GM18498 (cell line): ENCODE results near the gene SPINK1.
"Not testable (repeated sequence)": the region's sequence is repeated elsewhere in the genome, so short reads cannot be mapped to it uniquely, and the experiment has no call there.

Source experiments
- ATAC-seq: cut with Tn5 transposase; IDR thresholded peaks from one replicate; pipeline ENCODE4 v1.9.1; 2021; ENCODE audit warnings: mild to moderate bottlenecking, moderate library complexity; ENCODE audit not compliant: unreplicated experiment

Gene SPINK1

DNA sequence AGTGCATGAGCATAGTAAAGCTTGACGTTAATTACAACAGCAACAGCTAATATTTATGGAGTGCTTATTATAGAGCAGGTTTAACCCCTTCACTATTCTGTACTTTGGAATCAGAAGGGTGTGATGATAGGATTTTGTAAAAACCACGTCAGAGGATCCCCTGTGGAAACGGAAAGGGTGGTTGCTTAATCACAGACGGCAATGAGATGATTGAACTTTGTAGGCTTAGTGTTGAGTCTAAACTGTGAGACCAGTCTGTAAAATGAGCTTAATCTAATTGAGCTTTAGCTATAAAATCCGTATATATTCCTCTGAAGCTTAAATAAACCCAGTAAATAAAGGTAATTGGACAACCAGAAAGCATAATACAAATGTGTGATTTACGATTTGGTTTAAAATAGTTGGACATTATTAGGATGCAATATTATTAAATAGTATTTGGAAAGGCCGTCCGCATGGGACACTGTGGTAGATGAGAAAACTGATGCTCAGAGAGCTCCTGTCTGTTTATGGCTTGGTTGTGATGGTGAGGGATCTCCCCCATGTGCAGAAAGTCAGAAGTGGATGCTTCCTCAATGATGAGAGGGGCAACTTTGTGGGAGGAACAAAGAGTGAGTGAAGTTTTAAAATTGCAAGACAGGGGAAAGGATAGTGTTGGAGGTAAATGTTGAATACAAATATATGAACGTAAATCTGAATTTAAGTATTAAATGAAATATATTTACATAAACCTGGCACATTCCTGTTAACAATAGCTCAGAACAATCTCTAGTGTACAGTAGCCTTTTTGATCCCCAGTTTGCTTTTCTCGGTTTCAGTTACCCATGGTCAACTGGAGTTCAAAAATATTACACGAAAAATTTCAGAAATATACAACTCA lies 23.7 kb upstream of the SPINK1 start:
- no peak for ATAC-seq

GRCh38 chr5:147854331-147854730 lies 22.9 kb upstream of the SPINK1 start:
- no peak for ATAC-seq

DNA sequence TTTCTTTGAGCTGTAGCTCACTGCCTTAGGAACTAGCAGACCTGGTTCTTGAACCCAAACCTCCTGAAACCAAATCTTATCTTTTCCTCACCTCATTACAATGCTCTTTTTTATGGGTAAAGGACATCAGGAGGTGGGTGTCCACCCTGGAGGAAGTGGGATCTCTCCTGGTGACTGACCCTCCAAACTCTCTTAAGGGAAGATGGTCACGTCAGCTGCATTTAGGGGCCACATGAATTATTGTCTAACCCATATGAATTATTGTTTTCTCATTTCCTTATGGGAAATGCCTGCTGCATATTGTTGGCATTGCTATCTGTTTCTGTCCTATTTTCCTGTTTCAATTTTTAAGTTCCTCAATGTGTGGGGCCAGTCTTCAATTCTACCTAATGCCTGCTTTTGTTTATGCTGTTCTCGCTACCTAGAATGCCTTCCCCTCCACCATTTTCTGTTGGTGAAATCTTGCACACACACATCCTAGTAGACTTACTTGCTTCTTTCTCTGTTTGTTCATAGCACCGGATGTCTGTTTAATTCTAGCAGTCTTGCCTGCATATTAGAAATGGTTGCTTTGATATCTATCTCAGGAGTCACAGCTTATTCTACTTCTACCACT lies 22.0 kb upstream of the SPINK1 start:
- no peak for ATAC-seq

DNA sequence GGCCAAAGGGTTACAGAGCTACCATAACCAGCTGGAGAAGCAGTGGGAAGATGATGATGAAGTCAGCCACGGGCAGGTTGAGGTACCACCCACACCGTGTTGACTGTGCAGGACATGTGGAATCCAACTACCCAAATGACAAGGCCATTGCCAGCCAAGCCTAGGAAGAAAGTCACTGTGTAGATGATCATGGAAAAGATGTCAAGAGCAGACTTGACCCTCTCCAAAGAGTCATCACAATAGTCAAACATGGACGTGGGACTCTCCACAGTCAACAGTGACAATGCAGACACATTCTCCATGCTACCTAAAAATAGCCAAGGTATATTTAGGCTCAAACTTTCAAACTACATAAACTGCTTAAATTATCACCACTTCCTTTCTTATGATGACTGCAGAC lies 20.9 kb upstream of the SPINK1 start:
- no peak for ATAC-seq

GRCh38 chr5:147851578-147851977 lies 20.1 kb upstream of the SPINK1 start:
- ATAC-seq = no peak

GRCh38 chr5:147849226-147849625 lies 17.8 kb upstream of the SPINK1 start:
- ATAC-seq = no peak

- ATAC-seq = no peak
Observed at GRCh38 chr5:147845618-147846017, 14.1 kb upstream of the SPINK1 start.

DNA sequence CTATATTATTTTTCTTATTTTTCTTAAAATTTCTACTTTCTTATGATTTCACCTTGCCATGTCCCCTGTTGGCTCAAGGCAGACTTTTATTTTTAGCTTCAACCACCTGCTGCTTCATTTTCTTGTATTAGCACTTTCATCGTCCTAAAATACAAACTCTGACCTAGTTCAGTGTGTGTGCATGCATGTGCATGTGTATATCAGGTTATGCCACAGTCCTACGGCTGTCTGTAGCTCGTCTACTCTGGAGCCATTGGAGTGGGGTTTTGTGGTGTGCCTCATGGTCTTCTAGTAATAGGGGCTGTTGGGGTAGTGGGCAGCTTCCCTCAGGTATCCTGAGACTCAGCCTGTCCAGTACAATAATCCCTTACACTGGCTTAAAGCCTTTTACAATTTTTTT lies 13.4 kb upstream of the SPINK1 start:
- no peak for ATAC-seq

- no peak for ATAC-seq
Observed at GRCh38 chr5:147842869-147843268, 11.4 kb upstream of the SPINK1 start.

GRCh38 chr5:147836439-147836838 lies 5.0 kb upstream of the SPINK1 start:
- ATAC-seq = no peak

GRCh38 chr5:147835386-147835798 lies 3.9 kb upstream of the SPINK1 start:
- ATAC-seq = no peak

GRCh38 chr5:147832541-147832940 lies 1.1 kb upstream of the SPINK1 start:
- no peak for ATAC-seq

DNA sequence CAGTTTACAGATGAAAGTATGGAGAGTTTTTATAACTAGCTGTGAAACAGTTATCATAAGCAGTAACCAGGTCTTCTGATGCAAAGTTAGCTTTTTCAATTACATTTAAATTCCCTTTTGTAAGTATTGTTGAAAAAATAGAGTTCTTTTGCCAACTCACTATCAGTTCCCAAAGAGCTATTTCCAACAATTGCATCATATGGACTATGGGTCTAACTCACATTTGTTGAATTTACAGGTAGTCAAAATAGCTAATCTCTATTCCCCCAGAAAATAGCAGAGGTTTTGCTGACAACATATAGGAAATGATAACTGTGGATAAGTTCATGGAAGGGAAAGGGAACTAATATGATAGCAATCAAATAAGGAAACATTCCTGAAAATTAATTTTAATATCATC lies 1.4 kb downstream of the SPINK1 start:
- ATAC-seq = no peak

- ATAC-seq = not testable (repeated sequence)
Observed at GRCh38 chr5:147827017-147827416, 4.5 kb downstream of the SPINK1 start.

DNA sequence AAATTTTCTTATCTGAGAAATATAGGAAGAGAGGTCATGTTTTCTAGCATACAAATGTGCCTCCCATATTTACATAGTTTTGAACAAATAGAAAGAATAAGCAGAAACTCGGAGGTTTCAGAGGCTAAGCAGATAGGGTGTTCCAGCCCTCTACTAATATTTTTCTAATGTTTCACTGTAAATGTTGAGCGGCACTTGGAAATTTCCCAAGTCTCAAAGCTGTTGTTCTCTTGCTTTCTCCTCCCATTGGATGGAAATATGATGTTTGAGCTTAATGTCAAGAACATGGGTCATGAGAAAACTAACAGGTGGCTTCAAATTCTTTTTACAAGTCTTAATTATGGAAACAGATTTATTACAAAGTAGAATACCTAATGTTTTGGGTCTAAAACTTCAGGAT lies 5.1 kb downstream of the SPINK1 start:
- no peak for ATAC-seq

- peak; percentile 91 for ATAC-seq
Observed at GRCh38 chr5:147822686-147823491, 8.6 kb downstream of the SPINK1 start.

- ATAC-seq = not testable (repeated sequence)
Observed at GRCh38 chr5:147822222-147822621, 9.2 kb downstream of the SPINK1 start.

GRCh38 chr5:147821766-147822165 lies 9.7 kb downstream of the SPINK1 start:
- ATAC-seq = no peak

DNA sequence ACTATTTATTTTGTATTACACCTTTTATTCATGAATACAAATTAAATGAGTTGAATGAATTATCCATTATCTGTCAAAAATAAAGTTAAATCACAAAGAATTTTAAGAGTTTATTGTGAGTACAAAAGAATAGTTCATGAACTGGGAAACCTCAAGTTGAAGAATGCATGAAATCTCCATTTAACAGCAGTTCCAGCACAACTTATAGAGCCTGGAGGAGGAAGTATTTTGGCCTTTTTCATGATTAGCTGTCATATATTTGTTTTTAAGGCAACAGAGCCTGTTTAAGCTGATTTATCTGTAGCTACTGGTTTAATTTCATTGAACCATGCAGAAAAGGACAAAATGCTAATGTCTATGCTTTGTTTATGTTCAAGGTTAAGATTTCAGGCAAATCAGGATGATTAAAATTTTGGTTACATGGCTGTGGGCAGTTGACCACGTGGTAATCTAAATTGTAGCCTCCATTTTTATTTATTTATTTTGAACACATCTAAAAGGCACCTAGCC lies 12.2 kb downstream of the SPINK1 start:
- no peak for ATAC-seq

- no peak for ATAC-seq
Observed at GRCh38 chr5:147818290-147818689, 13.2 kb downstream of the SPINK1 start.

DNA sequence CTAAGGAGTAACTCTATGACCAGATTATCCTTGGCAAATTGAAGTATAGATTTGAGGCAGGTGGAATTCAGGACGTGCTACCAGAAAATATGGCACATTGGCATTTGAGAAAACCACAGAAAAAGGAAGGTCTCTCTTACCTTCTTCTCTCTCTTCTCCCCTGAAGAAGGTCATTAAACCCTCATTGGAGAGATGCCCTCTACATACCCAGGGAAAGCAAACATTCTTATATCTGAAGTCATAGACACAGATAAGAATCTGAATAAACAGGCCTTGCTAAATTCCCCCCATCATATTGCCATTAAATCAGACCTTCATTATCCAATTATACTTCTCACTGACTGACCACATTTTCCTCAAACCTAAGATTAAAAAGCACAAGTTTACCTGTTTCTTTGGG lies 17.8 kb downstream of the SPINK1 start:
- ATAC-seq = no peak
